Activated CD4-positive, alpha-beta memory T cell treated with anti-CD3 and anti-CD28 coated beads for 36 hours (primary cell): Measurements from ENCODE around the gene DDX59. TPM values are rescaled to one million over a fixed set of nuclear protein-coding genes. Genes with fewer than 3 reads are reported as not detected.

Source experiments
- CTCF ChIA-PET: fragments of 350-600 bp; sonication (Branson Sonifier 250); formaldehyde crosslinking; loops from one replicate; lab custom pipeline; 2021; ENCODE audit warnings: antibody characterized with exemption, inconsistent platforms; lab: Charles Lee
- POLR2A ChIA-PET: fragments of 350-600 bp; sonication (Branson Sonifier 250); formaldehyde crosslinking; loops from one replicate; lab custom pipeline; 2021; ENCODE audit warnings: antibody characterized with exemption; lab: Charles Lee
- DNase-seq: peaks from one replicate; pipeline ENCODE4 v3.0.0-alpha.2; 2020
- H3K27ac Mint-ChIP-seq: one replicate; pipeline ENCODE4 v1.8.0; 2021; ENCODE audit warnings: mixed read lengths
- H3K27me3 Mint-ChIP-seq: one replicate; pipeline ENCODE4 v1.8.0; 2021; ENCODE audit warnings: mixed read lengths
- H3K36me3 Mint-ChIP-seq: one replicate; pipeline ENCODE4 v1.8.0; 2021; ENCODE audit warnings: mixed read lengths
- H3K4me1 Mint-ChIP-seq: one replicate; pipeline ENCODE4 v1.8.0; 2021; ENCODE audit warnings: low read depth, mixed read lengths
- H3K4me3 Mint-ChIP-seq: one replicate; pipeline ENCODE4 v1.8.0; 2021; ENCODE audit warnings: mild to moderate bottlenecking, mixed read lengths
- H3K9me3 Mint-ChIP-seq: one replicate; pipeline ENCODE4 v1.8.0; 2021; ENCODE audit warnings: mixed read lengths
- intact Hi-C: fragments of 100-400 bp; cut with micrococcal nuclease; formaldehyde crosslinking; loops from one replicate; pipeline ENCODE4 v1.15.1; 2023
- total RNA-seq, 2 experiments: library from RNA; stranded (reverse); gene quantifications; one replicate each; pipeline ENCODE4 v1.2.3, GENCODE V29; 2021

DDX59 gene
- total RNA-seq, 2 experiments from 2014 or later, result 19.4 to 23.4 TPM

DNA sequence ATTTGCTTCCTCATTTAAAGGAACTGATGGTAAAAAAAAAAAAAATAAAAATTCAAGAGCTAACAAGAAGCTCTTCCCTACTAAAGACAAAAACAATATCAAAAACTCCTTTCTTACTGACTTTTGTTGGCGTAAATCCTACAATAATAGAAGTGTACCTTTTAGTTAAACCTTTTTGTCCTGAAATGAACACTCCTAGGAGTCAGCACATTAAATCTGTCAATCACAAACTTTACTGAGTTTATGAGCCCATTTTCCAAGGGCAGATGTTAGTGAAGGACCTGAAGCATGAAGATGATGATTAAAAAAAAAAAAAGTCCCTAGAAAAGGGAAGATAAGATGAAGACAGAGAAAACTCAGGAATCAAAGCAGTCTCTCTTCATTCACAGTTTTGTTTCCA, 22.6 kb upstream of the DDX59 start:
- CTCF ChIA-PET, result interaction anchor here (0.6 kb wide), 1 partner anchor 405 kb away, joined by 6 read pairs; no protein-coding TSS in a partner anchor
- POLR2A ChIA-PET, result no interaction called here
- Mint-ChIP-seq H3K4me1 (no peaks in the 10 kb centered on the region), H3K27ac (no peak overlapping the region), H3K4me3 (no peak overlapping the region), H3K27me3 (peaks cover 3% of the 10 kb centered on the region), H3K36me3 (no peaks in the 10 kb centered on the region), H3K9me3 (no peaks in the 10 kb centered on the region)
- intact Hi-C loops, result no loop called here
- DNase-seq, result no peak

- intact Hi-C loops, result no loop called here
- H3K4me3 Mint-ChIP-seq, result no peak overlapping the region
- CTCF ChIA-PET, result no interaction called here
- peaks cover 1% of the 10 kb centered on the region for H3K27me3 Mint-ChIP-seq
- POLR2A ChIA-PET, result no interaction called here
- DNase-seq, result no peak
- no peak overlapping the region for H3K27ac Mint-ChIP-seq
- H3K9me3 Mint-ChIP-seq, result no peaks in the 10 kb centered on the region
- H3K36me3 Mint-ChIP-seq, result no peaks in the 10 kb centered on the region
- H3K4me1 Mint-ChIP-seq, result no peaks in the 10 kb centered on the region
Observed at GRCh38 chr1:200686620-200687019, 16.9 kb upstream of the DDX59 start.

- no peaks in the 10 kb centered on the region for H3K27me3 Mint-ChIP-seq
- H3K4me3 Mint-ChIP-seq, result no peak overlapping the region
- no peaks in the 10 kb centered on the region for H3K36me3 Mint-ChIP-seq
- ChIA-PET POLR2A (no interaction called here), CTCF (no interaction called here)
- no peak for DNase-seq
- no peak overlapping the region for H3K27ac Mint-ChIP-seq
- intact Hi-C loops, result no loop called here
- H3K9me3 Mint-ChIP-seq, result no peaks in the 10 kb centered on the region
- H3K4me1 Mint-ChIP-seq, result no peaks in the 10 kb centered on the region
Observed at GRCh38 chr1:200684015-200684414, 14.3 kb upstream of the DDX59 start.

GRCh38 chr1:200683298-200683697, 13.6 kb upstream of the DDX59 start:
- Mint-ChIP-seq H3K4me3 (no peak overlapping the region), H3K27me3 (no peaks in the 10 kb centered on the region), H3K36me3 (no peaks in the 10 kb centered on the region), H3K9me3 (no peaks in the 10 kb centered on the region), H3K27ac (no peak overlapping the region), H3K4me1 (no peaks in the 10 kb centered on the region)
- ChIA-PET POLR2A (interaction anchor here (0.6 kb wide), 1 partner anchor 66 kb away, joined by 3 read pairs; no protein-coding TSS in a partner anchor), CTCF (no interaction called here)
- DNase-seq, result no peak
- intact Hi-C loops, result no loop called here

DNA sequence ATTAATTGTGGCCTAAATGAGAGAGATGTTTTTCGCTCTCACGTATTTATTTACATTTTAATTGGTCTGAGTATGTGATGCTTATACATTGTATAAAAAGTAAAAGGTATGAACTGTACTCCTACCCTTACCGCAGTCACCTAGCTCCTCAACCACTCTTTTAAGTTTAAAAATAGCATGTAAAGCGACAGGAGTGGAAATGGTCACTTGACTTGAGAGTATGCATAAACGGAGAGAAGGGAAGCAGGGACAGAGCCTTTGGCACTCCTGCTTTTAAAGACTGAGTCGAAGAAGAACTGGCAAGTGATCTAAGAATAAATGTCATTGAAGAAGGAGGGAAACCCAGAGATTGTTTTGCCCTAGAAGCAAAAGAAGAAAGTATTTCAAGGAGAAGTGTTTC, 11.5 kb upstream of the DDX59 start:
- intact Hi-C loops, result no loop called here
- Mint-ChIP-seq H3K4me1 (no peaks in the 10 kb centered on the region), H3K27ac (no peak overlapping the region), H3K27me3 (no peaks in the 10 kb centered on the region), H3K36me3 (no peaks in the 10 kb centered on the region), H3K4me3 (no peak overlapping the region), H3K9me3 (no peaks in the 10 kb centered on the region)
- DNase-seq, result no peak
- CTCF ChIA-PET, result interaction anchor here (0.8 kb wide), 1 partner anchor 119 kb away, joined by 3 read pairs; no protein-coding TSS in a partner anchor
- POLR2A ChIA-PET, result interaction anchor here (3.7 kb wide), 1 partner anchor 11 kb away, joined by 15 read pairs; the partner anchor contains the start of gene DDX59

DNA sequence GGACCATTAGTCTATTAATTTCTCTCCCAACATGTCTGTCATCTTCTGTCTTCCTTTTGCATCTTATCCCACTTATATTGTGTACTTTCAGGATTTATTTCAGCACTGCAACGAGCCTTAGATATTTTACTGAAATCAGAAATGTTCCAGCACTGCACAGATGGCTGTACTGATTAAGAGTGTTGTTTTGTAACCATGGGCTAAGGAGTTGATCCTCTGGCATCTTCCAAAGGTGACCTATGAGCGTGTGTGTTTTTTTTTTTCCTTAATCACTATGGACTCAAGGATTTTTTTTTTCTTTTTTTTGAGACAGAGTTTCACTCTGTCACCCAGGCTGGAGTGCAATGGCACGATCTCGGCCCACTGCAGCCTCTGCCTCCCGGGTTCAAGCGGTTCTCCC, 7.1 kb upstream of the DDX59 start:
- intact Hi-C loops, result no loop called here
- Mint-ChIP-seq H3K27me3 (no peaks in the 10 kb centered on the region), H3K9me3 (no peaks in the 10 kb centered on the region), H3K4me1 (peaks cover 10% of the 10 kb centered on the region), H3K36me3 (no peaks in the 10 kb centered on the region), H3K4me3 (no peak overlapping the region), H3K27ac (no peak overlapping the region)
- POLR2A ChIA-PET, result no interaction called here
- no peak for DNase-seq
- CTCF ChIA-PET, result interaction anchor here (5.2 kb wide), 1 partner anchor 54 kb away, joined by 29 read pairs; no protein-coding TSS in a partner anchor

DNA sequence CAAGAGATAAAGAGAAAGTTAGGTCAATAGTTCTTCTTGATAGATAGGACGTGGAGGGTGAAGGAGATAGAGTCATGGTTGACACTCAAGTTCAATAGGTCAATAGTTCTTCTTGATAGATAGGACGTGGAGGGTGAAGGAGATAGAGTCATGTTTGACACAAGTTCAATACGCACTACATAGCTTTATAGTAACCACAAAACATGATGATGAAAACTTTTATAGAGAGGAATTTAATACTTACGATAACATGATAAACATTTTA, 5.8 kb upstream of the DDX59 start:
- intact Hi-C loops, result no loop called here
- ChIA-PET POLR2A (interaction anchor here (0.5 kb wide), 1 partner anchor 50 kb away, joined by 3 read pairs; no protein-coding TSS in a partner anchor), CTCF (interaction anchor here (5.2 kb wide), 1 partner anchor 53 kb away, joined by 29 read pairs; no protein-coding TSS in a partner anchor)
- H3K27ac Mint-ChIP-seq, result no peak overlapping the region
- no peak overlapping the region for H3K4me3 Mint-ChIP-seq
- no peaks in the 10 kb centered on the region for H3K9me3 Mint-ChIP-seq
- DNase-seq, result no peak
- peaks cover 19% of the 10 kb centered on the region for H3K4me1 Mint-ChIP-seq
- no peaks in the 10 kb centered on the region for H3K36me3 Mint-ChIP-seq
- H3K27me3 Mint-ChIP-seq, result no peaks in the 10 kb centered on the region

GRCh38 chr1:200674838-200675587, 5.3 kb upstream of the DDX59 start:
- intact Hi-C loops, result loop anchor here (5.0 kb wide), 1 partner anchor 127 kb away; no protein-coding TSS in a partner anchor
- CTCF ChIA-PET, result interaction anchor here (0.6 to 5.2 kb wide), 2 partner anchors 52 to 130 kb away, joined by 3 to 29 read pairs; no protein-coding TSS in a partner anchor
- POLR2A ChIA-PET, result interaction anchor here (0.5 kb wide), 1 partner anchor 50 kb away, joined by 3 read pairs; no protein-coding TSS in a partner anchor
- Mint-ChIP-seq H3K27me3 (no peaks in the 10 kb centered on the region), H3K4me1 (peaks cover 19% of the 10 kb centered on the region), H3K9me3 (no peaks in the 10 kb centered on the region), H3K27ac (peak overlapping the region; percentile 43), H3K4me3 (no peak overlapping the region), H3K36me3 (no peaks in the 10 kb centered on the region)
- no peak for DNase-seq

GRCh38 chr1:200673952-200674823, 4.5 kb upstream of the DDX59 start:
- ChIA-PET POLR2A (no interaction called here), CTCF (interaction anchor here (0.6 to 5.2 kb wide), 3 partner anchors 49 to 131 kb away, joined by 3 to 29 read pairs (median 5); no protein-coding TSS in a partner anchor)
- intact Hi-C loops, result loop anchor here (5.0 kb wide), 1 partner anchor 128 kb away; no protein-coding TSS in a partner anchor
- Mint-ChIP-seq H3K9me3 (no peaks in the 10 kb centered on the region), H3K27me3 (no peaks in the 10 kb centered on the region), H3K4me1 (peaks cover 19% of the 10 kb centered on the region), H3K36me3 (no peaks in the 10 kb centered on the region), H3K27ac (peak overlapping the region; percentile 43), H3K4me3 (no peak overlapping the region)
- no peak for DNase-seq

- peak overlapping the region; percentile 92 for H3K4me3 Mint-ChIP-seq
- H3K27ac Mint-ChIP-seq, result no peak overlapping the region
- CTCF ChIA-PET, result interaction anchor here (1.3 to 5.0 kb wide), 2 partner anchors 49 to 132 kb away, joined by 3 to 63 read pairs; no protein-coding TSS in a partner anchor
- H3K36me3 Mint-ChIP-seq, result no peaks in the 10 kb centered on the region
- peaks cover 29% of the 10 kb centered on the region for H3K4me1 Mint-ChIP-seq
- no peaks in the 10 kb centered on the region for H3K9me3 Mint-ChIP-seq
- POLR2A ChIA-PET, result interaction anchor here (2.4 kb wide), 1 partner anchor 50 kb away, joined by 23 read pairs; the partner anchor contains the start of gene KIF14
- no peaks in the 10 kb centered on the region for H3K27me3 Mint-ChIP-seq
- no peak for DNase-seq
- intact Hi-C loops, result loop anchor here (2.0 to 5.0 kb wide), 2 partner anchors 67 to 131 kb away; partner anchors contain the start of gene CAMSAP2
Observed at GRCh38 chr1:200671235-200671786, 1.6 kb upstream of the DDX59 start.
